ENCODE data around the gene VRK1. TPM values are rescaled to one million over a fixed set of nuclear protein-coding genes. Genes with fewer than 3 reads are reported as not detected.

VRK1 gene
- total and polyA plus RNA-seq, 8 donors, result 1.2 to 45.7 (median 10.6) TPM; not detected in 1

DNA sequence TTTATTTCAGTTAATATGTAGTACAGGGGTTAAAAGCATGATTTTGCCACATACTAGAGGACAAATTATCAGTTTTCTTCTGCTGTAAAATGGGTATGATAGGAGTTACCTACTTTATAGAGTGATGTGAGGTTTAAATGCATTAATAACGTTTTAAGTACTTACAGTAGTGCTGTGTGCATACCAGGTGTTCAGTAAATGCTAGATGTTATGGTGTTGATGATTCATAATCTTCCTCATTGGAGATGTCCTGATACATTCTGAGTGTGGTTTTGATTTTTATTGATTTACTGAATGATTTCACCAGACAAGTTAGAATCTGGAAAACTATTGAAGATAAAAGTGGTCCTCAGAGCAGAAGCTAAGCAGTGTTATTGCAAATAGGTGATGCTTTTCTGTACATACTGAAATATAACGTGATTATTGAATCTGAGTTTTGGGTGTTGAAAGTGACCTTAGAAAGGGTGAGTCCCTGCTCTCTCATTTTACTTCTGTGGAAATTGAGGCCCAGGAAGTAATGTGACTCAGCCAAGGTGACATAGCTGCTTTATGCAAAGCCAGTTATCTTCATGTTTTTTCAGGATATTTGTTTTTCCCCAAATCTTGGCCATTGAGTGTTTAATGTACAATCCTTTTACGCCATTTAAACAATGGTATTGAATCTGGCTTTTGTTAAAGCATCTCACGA is 54.7 kb downstream of the VRK1 start:
- Histone ChIP-seq H3K27ac (no peak overlapping the region), H3K27me3 (no peaks in the 10 kb centered on the region), H3K4me1 (peaks cover 0 to 13% (median 2%) of the 10 kb centered on the region in 4 donors), H3K36me3 (peaks cover 7 to 26% (median 20%) of the 10 kb centered on the region in 4 donors), H3K9me3 (no peaks in the 10 kb centered on the region), H3K4me3 (no peak overlapping the region)
- intact Hi-C loops (cut with DNase I; ENCODE audit: low total_unique reads), result no loop called here
- TF ChIP-seq POLR2AphosphoS5 (IDR thresholded peaks at IDR 0.05), result no peak
- no peak for TF ChIP-seq EP300 (IDR thresholded peaks at IDR 0.05)
- TF ChIP-seq, protein P1, sequence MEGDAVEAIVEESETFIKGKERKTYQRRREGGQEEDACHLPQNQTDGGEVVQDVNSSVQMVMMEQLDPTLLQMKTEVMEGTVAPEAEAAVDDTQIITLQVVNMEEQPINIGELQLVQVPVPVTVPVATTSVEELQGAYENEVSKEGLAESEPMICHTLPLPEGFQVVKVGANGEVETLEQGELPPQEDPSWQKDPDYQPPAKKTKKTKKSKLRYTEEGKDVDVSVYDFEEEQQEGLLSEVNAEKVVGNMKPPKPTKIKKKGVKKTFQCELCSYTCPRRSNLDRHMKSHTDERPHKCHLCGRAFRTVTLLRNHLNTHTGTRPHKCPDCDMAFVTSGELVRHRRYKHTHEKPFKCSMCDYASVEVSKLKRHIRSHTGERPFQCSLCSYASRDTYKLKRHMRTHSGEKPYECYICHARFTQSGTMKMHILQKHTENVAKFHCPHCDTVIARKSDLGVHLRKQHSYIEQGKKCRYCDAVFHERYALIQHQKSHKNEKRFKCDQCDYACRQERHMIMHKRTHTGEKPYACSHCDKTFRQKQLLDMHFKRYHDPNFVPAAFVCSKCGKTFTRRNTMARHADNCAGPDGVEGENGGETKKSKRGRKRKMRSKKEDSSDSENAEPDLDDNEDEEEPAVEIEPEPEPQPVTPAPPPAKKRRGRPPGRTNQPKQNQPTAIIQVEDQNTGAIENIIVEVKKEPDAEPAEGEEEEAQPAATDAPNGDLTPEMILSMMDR (IDR thresholded peaks at IDR 0.05), result no peak
- no peak for TF ChIP-seq POLR2A (IDR thresholded peaks at IDR 0.05)
- no peak for DNase-seq
- WGBS, 5 donors, result 44 to 71% (median 66%) methylated on average over 4 of the region's 4 CpGs

DNA sequence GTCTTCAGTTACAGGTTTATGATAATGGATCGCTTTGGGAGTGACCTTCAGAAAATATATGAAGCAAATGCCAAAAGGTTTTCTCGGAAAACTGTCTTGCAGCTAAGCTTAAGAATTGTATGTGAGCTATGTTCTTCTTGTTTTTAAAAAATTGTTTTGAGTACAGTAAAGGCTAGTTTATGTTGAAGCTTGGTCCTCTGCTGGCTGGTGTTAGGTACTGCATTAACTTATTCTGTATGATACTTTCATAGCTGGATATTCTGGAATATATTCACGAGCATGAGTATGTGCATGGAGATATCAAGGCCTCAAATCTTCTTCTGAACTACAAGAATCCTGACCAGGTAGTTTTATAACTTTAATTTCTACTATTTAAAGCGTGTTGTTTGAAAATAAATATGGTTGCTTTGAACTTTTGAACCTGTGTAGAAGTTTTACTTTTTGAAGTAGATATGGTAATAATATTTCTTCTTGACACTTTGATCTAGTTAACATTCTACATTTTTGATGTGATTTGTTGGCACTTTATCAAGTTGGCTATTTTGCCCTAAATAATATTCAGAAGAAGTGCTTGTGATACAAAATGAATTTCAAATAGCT is 55.7 kb downstream of the VRK1 start:
- Histone ChIP-seq H3K9me3 (no peaks in the 10 kb centered on the region), H3K27ac (no peak overlapping the region), H3K27me3 (no peaks in the 10 kb centered on the region), H3K36me3 (peaks cover 10 to 30% (median 22%) of the 10 kb centered on the region in 4 donors), H3K4me3 (no peak overlapping the region), H3K4me1 (peaks cover 0 to 7% (median 2%) of the 10 kb centered on the region in 4 donors)
- 31 to 55% (median 41%) methylated on average over 4 of the region's 4 CpGs for WGBS, 5 donors
- DNase-seq, result peak in 1 of 2 donors; percentile 60
- TF ChIP-seq EP300 (IDR thresholded peaks at IDR 0.05), result no peak
- TF ChIP-seq, protein P1 (IDR thresholded peaks at IDR 0.05), result peak in 5 of 7 experiments; percentile 15 to 61 (median 56)
- intact Hi-C loops (cut with DNase I; ENCODE audit: low total_unique reads), result no loop called here

GRCh38 chr14:96858643-96859042 is 61.5 kb downstream of the VRK1 start:
- no peak overlapping the region for H3K4me3 ChIP-seq
- no peak for DNase-seq
- intact Hi-C loops (cut with DNase I; ENCODE audit: low total_unique reads), result no loop called here
- H3K27ac ChIP-seq, result no peak overlapping the region
- no peaks in the 10 kb centered on the region for H3K27me3 ChIP-seq
- TF ChIP-seq POLR2A (IDR thresholded peaks at IDR 0.05) (no peak), POLR2AphosphoS5 (IDR thresholded peaks at IDR 0.05) (no peak), EP300 (IDR thresholded peaks at IDR 0.05) (no peak)
- TF ChIP-seq, protein P1 (IDR thresholded peaks at IDR 0.05), result no peak
- peaks cover 10 to 32% (median 23%) of the 10 kb centered on the region in 4 donors for H3K36me3 ChIP-seq
- no peaks in the 10 kb centered on the region for H3K4me1 ChIP-seq
- H3K9me3 ChIP-seq, result no peaks in the 10 kb centered on the region

- intact Hi-C loops (cut with DNase I; ENCODE audit: low total_unique reads), result no loop called here
- no peak overlapping the region for H3K4me3 ChIP-seq
- peaks cover 5 to 28% (median 19%) of the 10 kb centered on the region in 4 donors for H3K36me3 ChIP-seq
- TF ChIP-seq, protein P1 (IDR thresholded peaks at IDR 0.05), result no peak
- no peaks in the 10 kb centered on the region for H3K27me3 ChIP-seq
- H3K9me3 ChIP-seq, result no peaks in the 10 kb centered on the region
- H3K27ac ChIP-seq, result no peak overlapping the region
- 61 to 79% (median 76%) methylated on average over 5 of the region's 5 CpGs for WGBS, 5 donors
- no peaks in the 10 kb centered on the region for H3K4me1 ChIP-seq
- peak in 1 of 2 donors; percentile 26 for DNase-seq
Measured at GRCh38 chr14:96861568-96862310, 64.6 kb downstream of the VRK1 start.

Measured in stomach (tissue), 9 donors.